Stomach smooth muscle (tissue), 2 donors: ENCODE data around the gene PPL.
"Not testable (repeated sequence)": the region's sequence is repeated elsewhere in the genome, so short reads cannot be mapped to it uniquely, and the experiment has no call there.

Experiments
- H3K27ac ChIP-seq: one replicate; pipeline ENCODE4 v1.7.0; 2013; ENCODE audit warnings: mild to moderate bottlenecking, low read length, inconsistent platforms
- H3K27me3 ChIP-seq, 2 donors: one replicate each; pipeline ENCODE4 v1.7.0; 2013; ENCODE audit warnings: low read length in 2 of 2; ENCODE audit not compliant: insufficient read depth in 2 of 2, control insufficient read depth in 1 of 2
- H3K36me3 ChIP-seq, 2 donors: one replicate each; pipeline ENCODE4 v1.7.0; 2013; ENCODE audit warnings: low read length in 2 of 2; ENCODE audit not compliant: control insufficient read depth in 2 of 2, insufficient read depth in 2 of 2
- H3K4me1 ChIP-seq: one replicate; pipeline ENCODE4 v1.7.0; 2013; ENCODE audit warnings: low read length; ENCODE audit not compliant: control insufficient read depth, insufficient read depth
- H3K4me3 ChIP-seq, 2 donors: one replicate each; pipeline ENCODE4 v1.7.0; 2013; ENCODE audit warnings: low read length in 2 of 2
- H3K9ac ChIP-seq, 2 donors: one replicate each; pipeline ENCODE4 v1.7.0; 2013; ENCODE audit warnings: low read length in 2 of 2, mild to moderate bottlenecking in 1 of 2
- H3K9me3 ChIP-seq, 2 donors: one replicate each; pipeline ENCODE4 v1.7.0; 2013; ENCODE audit warnings: low read length in 2 of 2; ENCODE audit not compliant: control insufficient read depth in 2 of 2
- donor health status: healthy.
- donor health status: Pancreatic carcinoma.

Gene PPL

GRCh38 chr16:4957420-4957719 is 20.4 kb upstream of the PPL start:
- Histone ChIP-seq H3K9me3 (no peaks in the 10 kb centered on the region), H3K36me3 (no peaks in the 10 kb centered on the region), H3K4me1 (peaks cover 26% of the 10 kb centered on the region), H3K27ac (peak overlapping the region; percentile 31), H3K9ac (peak overlapping the region; percentile 36 to 62), H3K27me3 (no peaks in the 10 kb centered on the region), H3K4me3 (peak overlapping the region; percentile 69 to 79)

- peaks cover 26% of the 10 kb centered on the region for H3K4me1 ChIP-seq
- no peaks in the 10 kb centered on the region for H3K36me3 ChIP-seq
- H3K9ac ChIP-seq: no peak overlapping the region
- H3K9me3 ChIP-seq: no peaks in the 10 kb centered on the region
- H3K27me3 ChIP-seq: no peaks in the 10 kb centered on the region
- no peak overlapping the region for H3K4me3 ChIP-seq
- no peak overlapping the region for H3K27ac ChIP-seq
Measured at GRCh38 chr16:4954714-4955113, 17.8 kb upstream of the PPL start.

GRCh38 chr16:4951583-4951982 is 14.6 kb upstream of the PPL start:
- not testable (repeated sequence) for H3K4me3 ChIP-seq, H3K36me3 ChIP-seq, H3K4me1 ChIP-seq, H3K9me3 ChIP-seq, H3K27ac ChIP-seq, H3K9ac ChIP-seq, H3K27me3 ChIP-seq

DNA sequence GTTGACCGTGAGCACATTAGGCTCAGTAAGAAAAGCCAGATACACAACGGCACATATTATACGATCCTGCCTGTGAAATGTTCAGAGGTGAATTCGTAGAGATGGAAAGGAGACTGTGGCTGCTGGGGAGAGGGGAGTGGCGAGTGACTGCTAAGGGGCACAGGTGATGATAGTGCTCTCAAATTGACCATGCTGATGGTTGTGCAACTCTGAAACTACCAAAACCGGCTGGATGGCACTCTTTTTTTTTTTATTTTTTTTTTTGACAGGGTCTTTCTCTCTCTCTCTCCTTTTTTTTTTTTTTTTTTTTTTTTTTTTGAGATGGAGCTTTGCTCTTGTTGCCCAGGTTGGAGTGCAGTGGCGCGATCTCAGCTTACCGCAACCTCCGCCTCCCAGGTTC is 13.0 kb upstream of the PPL start:
- Histone ChIP-seq H3K27me3 (no peaks in the 10 kb centered on the region), H3K9me3 (no peaks in the 10 kb centered on the region), H3K9ac (no peak overlapping the region), H3K36me3 (no peaks in the 10 kb centered on the region), H3K4me1 (peaks cover 12% of the 10 kb centered on the region), H3K4me3 (no peak overlapping the region), H3K27ac (no peak overlapping the region)

- Histone ChIP-seq H3K9me3 (no peaks in the 10 kb centered on the region), H3K9ac (no peak overlapping the region), H3K36me3 (no peaks in the 10 kb centered on the region), H3K4me1 (peaks cover 21% of the 10 kb centered on the region), H3K4me3 (no peak overlapping the region), H3K27me3 (no peaks in the 10 kb centered on the region), H3K27ac (no peak overlapping the region)
Measured at GRCh38 chr16:4948903-4949766, 12.2 kb upstream of the PPL start.

DNA sequence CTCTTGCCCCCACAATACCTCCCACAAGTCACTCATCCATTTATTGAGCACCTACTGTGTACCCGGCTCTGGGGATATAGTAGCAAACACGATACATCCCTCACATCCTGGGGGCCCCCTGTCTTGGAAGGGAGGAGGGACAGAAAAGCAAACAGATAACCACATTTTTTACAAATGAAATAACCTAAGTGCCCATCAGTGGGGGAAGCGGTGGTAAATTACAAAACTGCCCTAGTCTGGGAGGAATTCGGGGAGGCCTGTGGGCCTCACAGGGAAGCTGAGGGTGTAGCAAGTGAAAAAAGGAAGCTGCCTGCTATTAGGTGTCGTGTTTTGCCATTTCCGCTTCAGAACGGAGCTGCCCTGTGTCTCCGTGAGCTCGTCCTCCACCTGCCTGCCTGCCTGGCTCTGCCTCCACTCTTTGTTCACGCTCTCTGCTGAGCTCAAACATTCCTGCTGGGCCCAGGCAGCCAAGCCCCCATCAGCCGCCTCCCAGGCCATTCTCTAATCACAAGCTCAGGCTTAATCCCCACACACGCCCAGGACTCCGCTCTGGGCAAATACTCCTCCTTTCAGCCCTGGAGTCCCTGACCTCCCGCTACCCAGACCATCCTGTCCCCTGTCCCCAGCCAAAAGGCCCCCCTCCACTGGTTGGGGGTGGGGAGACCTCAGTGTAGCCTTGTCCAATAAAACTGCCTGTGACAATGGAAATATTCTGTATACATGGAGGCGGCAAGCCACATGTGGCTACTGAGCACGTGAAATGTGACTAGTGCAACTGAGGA is 11.0 kb upstream of the PPL start:
- no peak overlapping the region for H3K9ac ChIP-seq
- no peaks in the 10 kb centered on the region for H3K9me3 ChIP-seq
- H3K27me3 ChIP-seq: no peaks in the 10 kb centered on the region
- no peak overlapping the region for H3K4me3 ChIP-seq
- H3K27ac ChIP-seq: no peak overlapping the region
- H3K36me3 ChIP-seq: no peaks in the 10 kb centered on the region
- H3K4me1 ChIP-seq: peaks cover 33% of the 10 kb centered on the region

DNA sequence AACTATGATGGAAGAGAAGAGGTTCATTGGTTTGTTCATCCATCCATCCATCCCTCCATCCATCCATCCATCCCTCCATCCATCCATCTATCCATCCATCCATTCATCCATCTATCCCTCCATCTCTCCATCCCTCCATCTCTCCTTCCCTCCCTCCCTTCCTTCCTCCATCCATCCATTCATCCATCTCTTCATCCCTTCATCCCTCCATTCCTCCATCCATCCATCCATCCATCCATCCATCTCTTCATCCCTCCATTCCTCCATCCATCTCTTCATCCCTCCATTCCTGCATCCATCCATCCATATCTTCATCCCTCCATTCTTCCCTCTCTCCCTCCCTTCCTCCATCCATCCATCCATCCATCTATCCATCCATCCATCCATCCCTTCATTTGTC is 10.0 kb upstream of the PPL start:
- peaks cover 39% of the 10 kb centered on the region for H3K4me1 ChIP-seq
- H3K36me3 ChIP-seq: no peaks in the 10 kb centered on the region
- no peaks in the 10 kb centered on the region for H3K27me3 ChIP-seq
- H3K9me3 ChIP-seq: no peaks in the 10 kb centered on the region
- H3K9ac ChIP-seq: no peak overlapping the region
- H3K4me3 ChIP-seq: no peak overlapping the region
- no peak overlapping the region for H3K27ac ChIP-seq

GRCh38 chr16:4945560-4946502 is 8.9 kb upstream of the PPL start:
- H3K9ac ChIP-seq: peak overlapping the region in 1 of 2 donors; percentile 17
- no peak overlapping the region for H3K4me3 ChIP-seq
- H3K27ac ChIP-seq: peak overlapping the region; percentile 89
- no peaks in the 10 kb centered on the region for H3K36me3 ChIP-seq
- no peaks in the 10 kb centered on the region for H3K9me3 ChIP-seq
- peaks cover 39% of the 10 kb centered on the region for H3K4me1 ChIP-seq
- no peaks in the 10 kb centered on the region for H3K27me3 ChIP-seq

GRCh38 chr16:4944333-4945281 is 7.7 kb upstream of the PPL start:
- H3K27ac ChIP-seq: peak overlapping the region; percentile 89
- H3K9ac ChIP-seq: peak overlapping the region; percentile 23 to 42
- no peaks in the 10 kb centered on the region for H3K27me3 ChIP-seq
- peaks cover 39% of the 10 kb centered on the region for H3K4me1 ChIP-seq
- H3K36me3 ChIP-seq: no peaks in the 10 kb centered on the region
- no peaks in the 10 kb centered on the region for H3K9me3 ChIP-seq
- H3K4me3 ChIP-seq: peak overlapping the region; percentile 40 to 45

GRCh38 chr16:4942481-4942880 is 5.5 kb upstream of the PPL start:
- Histone ChIP-seq H3K4me3 (no peak overlapping the region), H3K27me3 (peaks cover 0 to 3% of the 10 kb centered on the region in 2 donors), H3K27ac (peak overlapping the region; percentile 89), H3K4me1 (peaks cover 41% of the 10 kb centered on the region), H3K9ac (no peak overlapping the region), H3K36me3 (no peaks in the 10 kb centered on the region), H3K9me3 (no peaks in the 10 kb centered on the region)
